GM18951 (cell line): ENCODE data around the gene ANKMY1.
A peak's percentile ranks its signal among the peaks of the same experiment; 100 is the strongest.

Experiments used
- POLR2A ChIP-seq: IDR thresholded peaks from 4 replicates; pipeline ENCODE4 v1.6.1; 2011; ENCODE audit warnings: mild to moderate bottlenecking; ENCODE audit not compliant: insufficient read length, insufficient read depth; ENCODE audit errors: extremely low read depth
- in situ Hi-C: fragments of 300-500 bp; cut with MboI; formaldehyde crosslinking; loops from one replicate; pipeline ENCODE4 v1.12.0; 2022; ENCODE audit warnings: low sequenced_read_pairs, mixed read lengths, inconsistent platforms; ENCODE audit not compliant: unreplicated experiment

The ANKMY1 gene

GRCh38 chr2:240589375-240589774, 31.6 kb upstream of the ANKMY1 start:
- in situ Hi-C loops = no loop called here
- TF ChIP-seq POLR2A = no peak

- in situ Hi-C loops = no loop called here
- no peak for TF ChIP-seq POLR2A
Measured at GRCh38 chr2:240588669-240589068, 30.9 kb upstream of the ANKMY1 start.

GRCh38 chr2:240588006-240588655, 30.3 kb upstream of the ANKMY1 start:
- in situ Hi-C loops = no loop called here
- TF ChIP-seq POLR2A = no peak

- in situ Hi-C loops = no loop called here
- TF ChIP-seq POLR2A = no peak
Measured at GRCh38 chr2:240586919-240587800, 29.4 kb upstream of the ANKMY1 start.

GRCh38 chr2:240586198-240586918, 28.6 kb upstream of the ANKMY1 start, which contains the start of gene CAPN10:
CAPN10 (plus strand) TSS chr2:240586734; CDS start chr2:240586912, 178 bp downstream.
- peak; percentile 78 for TF ChIP-seq POLR2A
- in situ Hi-C loops = no loop called here

- in situ Hi-C loops = no loop called here
- no peak for TF ChIP-seq POLR2A
Measured at GRCh38 chr2:240585681-240586197, 28.0 kb upstream of the ANKMY1 start.

- in situ Hi-C loops = no loop called here
- peak; percentile 5 for TF ChIP-seq POLR2A
Measured at GRCh38 chr2:240585101-240585500, 27.3 kb upstream of the ANKMY1 start.

- peak; percentile 80 for TF ChIP-seq POLR2A
- in situ Hi-C loops = no loop called here
Measured at GRCh38 chr2:240584486-240585031, 26.8 kb upstream of the ANKMY1 start.

GRCh38 chr2:240583774-240584173, 26.0 kb upstream of the ANKMY1 start:
- in situ Hi-C loops = no loop called here
- TF ChIP-seq POLR2A = no peak

GRCh38 chr2:240582781-240583180, 25.0 kb upstream of the ANKMY1 start:
- TF ChIP-seq POLR2A = no peak
- in situ Hi-C loops = no loop called here

- in situ Hi-C loops = no loop called here
- TF ChIP-seq POLR2A = no peak
Measured at GRCh38 chr2:240581811-240582210, 24.0 kb upstream of the ANKMY1 start.

GRCh38 chr2:240579771-240580614, 22.2 kb upstream of the ANKMY1 start:
- in situ Hi-C loops = no loop called here
- TF ChIP-seq POLR2A = no peak
